Ammon's horn (tissue), 1 donor: Measurements from ENCODE around the gene UPF3A.
"Not testable (repeated sequence)": the region's sequence is repeated elsewhere in the genome, so short reads cannot be mapped to it uniquely, and the experiment has no call there.

ENCODE experiments used
- DNase-seq: peaks from one replicate; pipeline ENCODE4 v3.0.0-alpha.2; 2016; ENCODE audit warnings: low spot score

The UPF3A gene, protein sequence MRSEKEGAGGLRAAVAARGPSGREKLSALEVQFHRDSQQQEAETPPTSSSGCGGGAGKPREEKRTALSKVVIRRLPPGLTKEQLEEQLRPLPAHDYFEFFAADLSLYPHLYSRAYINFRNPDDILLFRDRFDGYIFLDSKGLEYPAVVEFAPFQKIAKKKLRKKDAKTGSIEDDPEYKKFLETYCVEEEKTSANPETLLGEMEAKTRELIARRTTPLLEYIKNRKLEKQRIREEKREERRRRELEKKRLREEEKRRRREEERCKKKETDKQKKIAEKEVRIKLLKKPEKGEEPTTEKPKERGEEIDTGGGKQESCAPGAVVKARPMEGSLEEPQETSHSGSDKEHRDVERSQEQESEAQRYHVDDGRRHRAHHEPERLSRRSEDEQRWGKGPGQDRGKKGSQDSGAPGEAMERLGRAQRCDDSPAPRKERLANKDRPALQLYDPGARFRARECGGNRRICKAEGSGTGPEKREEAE

GRCh38 chr13:114281351-114282040, at the start of gene UPF3A:
Gene UPF3A, plus strand, starts transcription at chr13:114281601. Its CDS starts 39 bp downstream, at chr13:114281640.
- DNase-seq, result peak; percentile 96

- DNase-seq, result no peak
These were observed 49.5 kb upstream of the UPF3A start for GRCh38 chr13:114231886-114232285.

DNA sequence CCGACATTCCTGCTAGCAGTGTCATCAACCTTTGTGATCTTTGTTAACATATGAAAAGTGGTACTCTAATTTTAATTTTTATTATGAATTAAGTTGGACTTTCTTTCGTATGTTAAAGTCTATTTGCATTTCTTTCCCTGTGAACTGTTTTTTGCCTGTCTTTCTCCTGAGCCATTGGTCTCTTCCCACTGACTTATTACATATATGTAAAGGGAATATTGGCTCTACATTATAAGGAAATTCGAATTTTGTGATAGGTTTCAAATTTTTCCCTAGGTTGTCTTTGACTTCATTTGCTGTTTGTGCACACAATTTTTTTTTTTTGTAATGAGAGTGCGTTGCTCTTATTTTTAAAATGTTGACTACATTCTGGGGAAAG, 47.1 kb upstream of the UPF3A start:
- no peak for DNase-seq

DNA sequence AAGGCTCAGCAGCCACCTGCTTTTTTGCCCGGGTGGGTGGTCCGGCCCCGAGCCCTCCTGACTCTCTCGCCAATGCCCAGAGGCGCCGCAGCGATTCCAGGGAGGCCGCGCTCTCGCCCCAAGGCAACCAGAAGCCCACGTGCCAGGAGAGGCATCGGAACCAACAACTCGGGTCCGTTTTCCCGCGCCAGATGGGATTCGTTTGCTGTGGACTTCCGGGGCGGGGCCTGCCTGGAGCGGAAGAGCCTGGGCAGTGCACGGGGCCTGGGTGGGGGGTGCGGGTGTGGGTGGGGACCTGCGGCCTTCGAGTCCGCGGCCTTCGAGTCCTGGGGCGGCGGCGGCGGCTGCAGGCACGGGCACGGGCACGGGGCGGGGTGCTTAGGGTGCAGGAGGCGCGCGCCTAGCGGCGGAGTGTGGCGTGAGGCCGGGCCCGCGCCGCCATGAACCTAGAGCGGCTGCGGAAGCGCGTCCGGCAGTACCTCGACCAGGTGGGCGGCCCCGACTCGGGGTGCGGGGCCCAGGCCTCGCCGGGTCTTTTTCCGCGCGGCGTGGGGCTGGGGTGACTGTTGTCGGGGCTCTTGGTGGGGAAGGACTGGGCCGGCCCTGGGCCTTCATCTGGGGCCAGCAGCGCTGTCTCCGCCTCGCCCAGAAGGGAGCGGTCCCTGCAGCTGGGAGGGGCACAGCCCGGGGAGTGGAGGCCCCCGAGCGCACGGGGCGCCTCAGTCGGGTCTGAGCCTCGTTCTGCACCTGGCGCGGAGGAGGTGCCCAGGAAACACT, 46.6 kb upstream of the UPF3A start, which contains the start of gene CDC16:
Gene CDC16, plus strand, starts transcription at position 253 of the 777 bp plus-strand sequence. Its CDS starts 188 bp downstream, at position 441.
- DNase-seq, result peak; percentile 94

DNA sequence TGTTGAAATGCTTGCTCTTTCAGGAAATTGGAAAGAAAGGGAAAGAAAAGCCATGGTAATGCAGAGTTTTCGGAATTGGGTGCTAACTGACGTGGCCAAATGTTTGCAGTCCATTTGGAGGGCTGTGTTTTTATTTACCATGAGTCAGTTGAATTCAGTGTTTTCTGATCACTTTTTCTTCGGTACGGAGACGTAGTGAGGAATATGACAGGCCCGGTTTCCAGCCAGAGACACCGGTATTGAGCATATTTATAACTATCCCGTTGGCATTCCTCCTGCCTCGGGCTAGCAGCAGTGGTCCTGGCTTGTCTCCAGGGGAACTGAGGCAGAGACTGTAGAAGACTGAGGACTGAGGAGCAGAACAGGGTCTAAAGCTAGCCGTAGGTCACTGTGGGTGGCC, 45.7 kb upstream of the UPF3A start:
- DNase-seq, result no peak

- no peak for DNase-seq
These were observed 45.2 kb upstream of the UPF3A start for GRCh38 chr13:114236227-114236626.

- DNase-seq, result no peak
These were observed 43.8 kb upstream of the UPF3A start for GRCh38 chr13:114237415-114238112.

- DNase-seq, result no peak
These were observed 39.5 kb upstream of the UPF3A start for GRCh38 chr13:114241918-114242317.

DNA sequence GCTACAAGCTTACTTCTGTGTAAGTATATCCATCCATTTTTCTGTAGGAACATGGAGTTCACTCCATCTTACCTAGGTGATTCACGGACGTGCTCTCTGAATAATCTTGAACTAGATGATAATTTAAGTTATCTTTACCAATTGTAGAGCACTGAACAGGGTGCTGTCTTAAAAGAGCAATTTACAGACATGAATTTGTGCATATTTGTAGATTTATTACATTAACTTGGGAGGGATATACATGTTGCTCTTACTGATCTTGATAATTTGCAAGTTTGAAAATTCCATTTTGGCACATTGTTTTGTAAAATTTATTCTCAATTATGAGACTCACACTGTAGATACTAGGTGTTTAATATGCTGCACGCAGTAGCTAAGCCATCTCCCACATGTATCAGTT, 37.4 kb upstream of the UPF3A start:
- DNase-seq, result no peak

- no peak for DNase-seq
These were observed 36.8 kb upstream of the UPF3A start for GRCh38 chr13:114244637-114245036.

GRCh38 chr13:114248011-114248410, 33.4 kb upstream of the UPF3A start:
- DNase-seq, result no peak

- DNase-seq, result no peak
These were observed 32.3 kb upstream of the UPF3A start for GRCh38 chr13:114249077-114249476.

- DNase-seq, result not testable (repeated sequence)
These were observed 29.6 kb upstream of the UPF3A start for GRCh38 chr13:114251639-114252440.

DNA sequence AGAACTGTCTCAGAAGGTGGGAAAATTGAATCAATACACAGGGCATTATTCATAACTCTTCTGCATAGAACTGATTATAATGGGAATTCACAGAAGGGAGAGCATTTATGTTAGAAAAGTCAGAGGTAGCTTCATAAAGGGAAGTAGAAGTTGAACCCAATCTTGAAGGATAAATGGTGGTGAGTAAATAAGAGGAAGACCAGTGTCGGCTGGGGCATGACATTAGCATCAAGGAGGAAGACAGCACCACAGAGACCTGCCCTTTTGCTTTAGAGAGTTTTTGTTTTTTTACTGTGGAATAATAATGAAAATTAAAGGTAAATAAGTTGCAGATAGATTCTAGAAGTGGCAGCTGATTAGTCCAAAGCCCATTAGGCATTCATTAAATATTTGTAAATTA, 24.9 kb upstream of the UPF3A start:
- no peak for DNase-seq

DNA sequence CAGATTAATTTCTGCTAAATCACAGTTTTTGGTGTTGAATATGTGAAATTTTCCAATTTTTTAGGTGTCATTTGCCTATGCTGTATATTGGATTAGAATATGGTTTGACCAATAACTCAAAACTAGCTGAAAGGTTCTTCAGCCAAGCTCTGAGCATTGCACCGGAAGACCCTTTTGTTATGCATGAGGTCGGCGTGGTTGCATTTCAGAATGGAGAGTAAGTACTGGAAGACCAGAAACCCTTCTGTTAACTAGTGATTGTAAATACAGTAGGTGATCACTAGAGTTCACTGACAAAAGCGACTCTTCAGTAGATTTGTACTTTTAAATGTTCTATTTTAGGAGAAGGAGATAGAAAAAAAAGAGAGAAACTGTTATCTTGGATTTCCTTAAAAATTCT, 24.4 kb upstream of the UPF3A start:
- no peak for DNase-seq

DNA sequence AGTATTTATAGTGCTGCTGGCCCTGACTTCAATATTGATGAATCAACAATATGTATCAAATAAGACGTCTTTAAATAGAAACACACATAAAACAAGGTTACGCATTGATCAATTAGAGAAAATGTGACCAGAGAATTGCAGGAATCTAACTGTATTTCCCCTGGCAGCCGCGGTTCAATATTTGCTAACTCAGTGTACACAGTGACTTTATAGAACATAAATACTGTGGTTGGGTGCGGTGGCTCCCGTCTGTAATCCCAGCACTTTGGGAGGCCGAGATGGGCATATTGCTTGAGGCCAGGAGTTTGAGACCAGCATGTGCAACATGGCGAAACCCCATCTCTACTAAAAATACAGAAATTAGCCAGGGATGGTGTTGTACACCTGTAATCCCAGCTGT, 22.8 kb upstream of the UPF3A start:
- no peak for DNase-seq

GRCh38 chr13:114259374-114259773, 22.0 kb upstream of the UPF3A start:
- no peak for DNase-seq

DNA sequence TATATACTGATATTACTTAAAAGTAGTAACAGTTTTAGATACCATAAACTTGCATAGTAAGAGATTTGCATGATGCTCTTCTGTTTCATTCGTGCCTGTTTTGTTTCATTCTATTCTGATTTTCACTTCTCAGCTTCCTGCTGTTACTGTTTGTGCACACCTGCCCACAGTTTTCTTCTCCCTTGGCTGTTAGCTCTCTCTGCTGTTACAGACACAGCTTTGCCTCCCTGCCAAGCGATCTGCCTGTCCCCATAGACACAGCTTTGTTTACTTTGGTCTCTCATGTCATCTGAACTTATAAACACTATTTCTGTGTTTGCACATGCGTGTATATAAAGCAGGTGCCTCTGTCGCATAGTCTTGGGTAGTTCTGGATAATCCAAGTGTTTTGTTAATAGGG, 21.4 kb upstream of the UPF3A start:
- peak; percentile 63 for DNase-seq

DNA sequence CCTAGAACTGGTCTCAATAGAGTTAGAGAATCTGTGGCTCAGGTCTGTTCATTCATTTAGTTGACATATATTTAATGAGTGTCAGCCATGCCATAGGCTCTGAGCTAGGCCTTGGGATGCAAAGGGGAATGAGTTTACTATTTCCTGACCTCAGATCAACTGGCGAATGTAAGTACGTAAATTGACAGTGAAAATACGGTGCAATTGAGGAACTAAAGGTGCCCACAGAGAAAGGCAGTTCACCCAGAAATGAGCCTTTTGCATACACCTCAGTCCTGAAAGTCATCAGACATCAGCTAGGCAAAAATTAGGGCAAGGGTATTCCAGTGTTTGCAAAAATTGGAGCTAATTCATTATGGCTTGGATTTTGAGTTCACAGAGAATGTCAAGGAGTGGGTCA, 20.6 kb upstream of the UPF3A start:
- DNase-seq, result no peak

- DNase-seq, result no peak
These were observed 20.0 kb upstream of the UPF3A start for GRCh38 chr13:114261328-114261965.
